HuH-7.5 (cell line): ENCODE measurements around the gene MOK.
A peak's percentile ranks its signal among the peaks of the same experiment; 100 is the strongest.
"Not testable (repeated sequence)": the region's sequence is repeated elsewhere in the genome, so short reads cannot be mapped to it uniquely, and the experiment has no call there.

Experiments used
- DNase-seq: peaks from one replicate; pipeline ENCODE4 v3.0.0; 2011; ENCODE audit warnings: low spot score

Gene MOK

DNA sequence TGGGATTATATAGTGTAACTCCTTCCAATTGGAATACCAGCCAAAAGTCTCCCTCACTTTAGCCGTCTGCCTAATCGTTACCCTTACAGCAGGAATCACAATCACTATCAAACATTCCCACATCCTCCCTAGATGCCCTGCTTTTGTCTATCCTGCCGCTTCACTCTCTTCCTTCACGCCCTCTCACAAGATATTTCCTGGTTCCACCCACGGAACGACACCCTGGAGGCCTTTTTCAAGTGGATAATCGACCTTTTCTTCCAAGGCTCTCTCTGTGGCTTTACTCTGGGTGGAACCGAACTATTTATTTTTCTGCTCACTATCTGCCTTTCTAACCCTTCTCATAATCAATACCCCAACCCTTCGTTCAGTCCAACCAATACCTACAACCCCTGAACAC is 58.9 kb downstream of the MOK start:
- no peak for DNase-seq

DNA sequence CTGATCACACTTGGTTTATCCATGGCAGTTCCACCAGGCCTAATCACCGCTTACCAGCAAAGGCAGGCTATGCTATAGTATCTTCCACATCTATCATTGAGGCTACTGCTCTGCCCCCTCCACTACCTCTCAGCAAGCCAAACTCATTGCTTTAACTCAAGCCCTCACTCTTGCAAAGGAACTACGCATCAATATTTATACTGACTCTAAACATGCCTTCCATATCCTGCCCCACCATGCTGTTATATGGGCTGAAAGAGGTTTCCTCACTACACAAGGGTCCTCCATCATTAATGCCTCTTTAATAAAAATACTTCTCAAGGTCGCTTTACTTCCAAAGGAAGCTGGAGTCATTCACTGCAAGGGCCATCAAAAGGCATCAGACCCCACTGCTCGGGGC is 61.2 kb downstream of the MOK start:
- not testable (repeated sequence) for DNase-seq

DNA sequence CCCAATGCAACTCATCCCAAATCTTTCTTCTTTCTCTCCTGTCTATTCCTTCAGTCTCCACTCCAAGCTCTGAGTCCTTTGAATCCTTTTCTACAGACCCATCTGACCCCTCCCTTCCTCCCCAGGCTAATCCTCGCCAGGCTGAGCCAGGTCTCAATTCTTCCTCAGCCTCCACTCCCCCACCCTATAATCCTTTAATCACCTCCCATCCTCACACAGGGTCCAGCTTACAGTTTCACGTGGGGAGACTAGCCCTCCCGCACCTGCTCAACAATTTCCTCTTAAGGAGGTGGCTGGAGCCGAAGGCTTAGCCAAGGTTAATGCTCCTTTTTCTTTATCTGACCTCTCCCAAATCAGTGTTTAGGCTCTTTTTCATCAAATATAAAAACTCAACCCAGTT is 63.8 kb downstream of the MOK start:
- no peak for DNase-seq

DNA sequence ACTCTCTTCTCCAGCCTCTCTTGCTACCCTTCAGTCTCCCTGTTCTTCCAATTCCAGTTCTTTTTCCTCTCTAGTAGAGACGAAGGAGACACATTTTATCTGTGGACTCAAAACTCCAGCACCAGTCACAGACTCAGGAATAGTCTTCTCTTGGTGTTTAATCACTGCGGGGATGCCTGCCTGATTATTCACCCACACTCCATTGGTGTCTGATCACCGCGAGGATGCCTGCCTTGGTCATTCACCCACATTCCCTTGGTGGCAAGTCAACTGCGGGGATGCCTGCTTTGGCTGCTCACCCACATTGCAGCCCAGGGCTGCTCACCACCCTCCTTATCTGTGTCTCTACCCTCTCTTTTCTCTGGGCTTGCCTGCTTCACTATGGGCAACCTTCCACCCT is 64.5 kb downstream of the MOK start:
- not testable (repeated sequence) for DNase-seq

DNA sequence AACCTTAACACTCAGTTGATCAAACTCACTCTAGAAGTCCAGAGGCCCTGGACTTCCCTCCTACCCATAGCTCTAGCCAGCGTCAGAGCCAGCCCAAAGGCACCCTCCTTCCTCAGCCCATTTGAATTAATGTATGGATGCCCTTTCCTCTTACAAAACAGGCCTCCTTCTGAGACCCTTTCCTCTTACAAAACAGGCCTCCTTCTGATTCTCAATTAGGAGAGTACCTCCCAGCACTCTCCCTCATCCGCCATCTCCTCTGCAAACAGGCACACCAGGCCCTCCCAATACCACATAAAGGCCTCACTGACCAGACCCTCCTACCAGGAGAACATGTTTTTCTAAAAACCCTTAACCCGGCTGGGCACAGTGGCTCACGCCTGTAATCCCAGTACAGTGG is 65.7 kb downstream of the MOK start:
- DNase-seq, result no peak

DNA sequence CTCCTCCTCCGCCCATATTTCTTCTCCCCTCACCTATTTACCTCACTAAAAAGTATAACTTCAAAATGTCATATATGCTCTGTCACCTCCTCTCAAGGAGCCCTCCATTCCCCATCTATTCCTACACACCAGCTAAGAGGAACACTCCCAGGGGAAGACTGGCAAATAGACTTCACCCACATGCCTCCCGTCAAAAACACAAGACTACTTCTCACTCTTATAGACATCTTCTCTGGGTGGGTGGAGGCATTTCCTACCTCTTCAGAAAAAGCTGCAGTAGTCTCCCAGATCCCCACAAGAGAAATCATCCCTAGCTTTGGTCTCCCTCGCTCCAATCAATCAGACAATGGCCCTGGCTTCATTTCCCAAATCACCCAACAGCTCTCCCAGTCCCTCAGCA is 66.2 kb downstream of the MOK start:
- DNase-seq, result no peak

DNA sequence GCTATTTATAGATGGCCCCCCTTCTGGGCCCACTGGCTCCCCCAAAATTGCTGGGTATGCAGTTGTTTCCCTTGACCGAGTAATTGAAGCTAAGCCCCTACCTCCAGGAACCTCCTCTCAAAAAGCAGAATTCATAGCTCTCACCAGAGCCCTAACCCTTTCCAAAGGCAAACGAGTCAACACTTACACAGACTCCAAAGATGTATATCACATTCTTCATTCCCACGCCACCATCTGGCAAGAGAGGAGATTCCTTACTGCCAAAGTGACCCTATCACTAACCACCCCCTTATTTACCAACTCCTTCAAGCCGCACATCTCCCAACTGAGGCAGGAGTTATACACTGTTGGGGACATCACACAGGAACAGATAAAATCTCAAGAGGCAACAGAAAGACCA is 66.8 kb downstream of the MOK start:
- no peak for DNase-seq

DNA sequence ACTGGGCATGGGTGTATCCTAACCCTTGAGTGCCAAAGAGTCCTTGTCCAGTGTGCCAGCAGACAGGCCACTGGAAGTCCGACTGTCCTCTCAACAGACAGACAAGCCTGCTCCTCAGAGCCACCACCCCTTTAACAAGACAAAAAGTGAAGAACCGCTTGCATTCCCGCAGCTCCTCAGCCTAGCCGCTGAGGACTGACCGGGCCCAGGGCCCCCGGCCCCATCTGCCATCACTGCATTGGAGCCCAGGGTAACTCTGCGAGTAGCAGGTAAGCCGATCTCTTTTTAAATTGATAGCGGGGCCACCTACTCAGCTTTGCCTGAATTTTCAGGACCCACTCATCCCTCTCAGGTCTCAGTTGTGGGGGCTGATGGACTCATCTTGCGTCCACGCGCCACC is 68.9 kb downstream of the MOK start:
- no peak for DNase-seq

DNA sequence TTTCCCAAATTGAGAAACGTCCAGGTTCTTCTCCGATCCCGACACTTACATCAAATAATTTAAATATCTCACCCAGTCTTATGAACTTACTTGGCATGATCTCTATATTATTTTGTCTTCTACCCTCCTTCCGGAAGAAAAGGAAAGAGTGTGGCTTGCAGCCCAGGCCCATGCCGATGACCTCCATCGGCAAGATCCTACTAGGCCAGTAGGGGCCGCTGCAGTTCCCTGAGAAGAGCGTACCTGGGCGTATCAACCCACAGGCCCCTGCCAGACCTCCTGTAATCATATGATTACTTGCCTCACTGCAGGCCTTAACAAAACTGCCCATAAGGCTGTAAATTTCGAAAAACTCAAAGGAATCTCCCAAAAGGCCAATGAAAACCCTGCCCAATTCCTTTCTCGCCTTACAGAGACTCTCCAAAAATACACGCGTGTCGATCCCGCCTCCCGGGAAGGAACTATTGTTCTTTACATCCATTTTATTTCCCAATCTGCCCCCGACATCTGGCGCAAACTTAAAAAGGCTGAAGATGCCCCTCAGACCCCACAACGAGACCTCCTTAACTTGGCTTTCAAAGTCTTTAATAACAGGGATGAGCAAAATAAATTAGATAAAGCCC is 69.6 kb downstream of the MOK start:
- DNase-seq, result peak; percentile 93

DNA sequence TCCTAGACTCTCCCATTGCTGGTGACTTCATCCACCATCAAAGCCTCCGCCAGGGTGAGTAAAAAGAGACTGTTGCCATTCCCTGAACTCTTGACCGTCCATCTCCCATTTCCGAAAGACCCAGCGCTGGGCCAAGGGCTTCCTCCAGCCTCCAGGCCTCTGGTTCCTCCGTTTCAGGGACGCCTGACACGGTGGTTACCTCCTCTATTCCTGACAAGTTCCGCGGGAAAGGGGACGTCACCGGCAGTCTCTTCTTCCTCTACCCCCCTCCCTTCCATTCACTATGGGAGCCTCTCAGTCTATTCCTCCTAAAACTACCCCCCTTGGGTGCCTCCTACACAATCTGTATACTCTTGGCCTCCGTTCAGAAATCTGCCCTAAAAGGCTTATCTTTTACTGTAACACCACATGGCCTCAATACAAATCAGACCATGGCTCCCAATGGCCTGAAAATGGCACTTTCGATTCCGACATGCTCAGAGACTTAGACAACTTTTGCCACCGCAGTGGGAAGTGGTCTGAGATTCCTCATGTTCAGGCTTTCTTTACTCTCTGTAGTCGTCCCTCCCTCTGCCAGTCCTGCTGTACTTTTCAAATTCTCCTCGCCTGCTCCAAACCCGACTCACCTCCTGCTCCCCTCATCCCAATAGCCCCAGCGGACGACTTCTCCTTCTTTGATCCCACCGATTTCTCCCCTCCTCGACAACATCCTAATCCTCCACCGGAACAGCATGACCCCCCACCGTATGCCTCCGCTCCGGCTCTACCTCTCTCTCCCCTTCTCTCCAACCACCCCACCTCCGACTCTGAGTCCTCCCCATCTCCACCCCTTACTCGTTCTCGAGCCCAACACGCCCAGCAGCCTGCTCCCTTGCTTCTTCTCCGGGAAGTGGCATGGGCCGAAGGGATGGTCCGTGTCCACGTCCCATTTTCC is 70.4 kb downstream of the MOK start:
- DNase-seq, result no peak

DNA sequence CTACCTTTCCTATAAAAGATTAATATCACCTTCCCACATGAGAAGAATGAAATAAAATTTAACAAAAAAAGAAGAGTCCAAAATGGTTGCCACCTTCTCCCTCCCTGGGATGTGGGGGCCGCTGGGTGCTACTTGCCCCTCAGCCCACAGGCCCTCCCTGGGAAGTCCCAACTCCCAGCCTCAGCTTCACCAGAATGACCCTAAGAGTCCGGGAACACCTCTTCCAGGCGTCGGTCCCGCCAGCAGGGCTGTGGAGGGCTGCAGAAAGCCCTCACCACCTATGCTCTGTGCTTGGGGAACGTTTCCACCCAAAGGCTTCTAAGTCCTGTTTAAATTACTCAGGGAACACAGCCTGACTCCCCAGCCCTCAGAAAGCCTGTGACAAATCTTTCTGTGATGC is 71.9 kb downstream of the MOK start:
- no peak for DNase-seq

DNA sequence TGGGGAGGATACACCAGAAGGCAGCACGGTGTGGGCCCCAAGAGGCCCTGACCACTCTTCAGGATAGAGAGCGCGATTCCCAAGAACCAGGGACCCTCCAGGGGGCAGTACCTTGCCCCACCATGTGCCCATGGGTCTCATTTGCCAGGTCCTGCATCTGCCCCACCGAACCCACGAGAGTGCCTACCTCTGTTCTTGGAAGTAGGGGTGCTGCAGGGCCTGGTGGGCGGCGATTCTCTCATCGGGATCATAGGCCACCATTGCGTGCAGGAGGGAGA is 72.7 kb downstream of the MOK start:
- no peak for DNase-seq

DNA sequence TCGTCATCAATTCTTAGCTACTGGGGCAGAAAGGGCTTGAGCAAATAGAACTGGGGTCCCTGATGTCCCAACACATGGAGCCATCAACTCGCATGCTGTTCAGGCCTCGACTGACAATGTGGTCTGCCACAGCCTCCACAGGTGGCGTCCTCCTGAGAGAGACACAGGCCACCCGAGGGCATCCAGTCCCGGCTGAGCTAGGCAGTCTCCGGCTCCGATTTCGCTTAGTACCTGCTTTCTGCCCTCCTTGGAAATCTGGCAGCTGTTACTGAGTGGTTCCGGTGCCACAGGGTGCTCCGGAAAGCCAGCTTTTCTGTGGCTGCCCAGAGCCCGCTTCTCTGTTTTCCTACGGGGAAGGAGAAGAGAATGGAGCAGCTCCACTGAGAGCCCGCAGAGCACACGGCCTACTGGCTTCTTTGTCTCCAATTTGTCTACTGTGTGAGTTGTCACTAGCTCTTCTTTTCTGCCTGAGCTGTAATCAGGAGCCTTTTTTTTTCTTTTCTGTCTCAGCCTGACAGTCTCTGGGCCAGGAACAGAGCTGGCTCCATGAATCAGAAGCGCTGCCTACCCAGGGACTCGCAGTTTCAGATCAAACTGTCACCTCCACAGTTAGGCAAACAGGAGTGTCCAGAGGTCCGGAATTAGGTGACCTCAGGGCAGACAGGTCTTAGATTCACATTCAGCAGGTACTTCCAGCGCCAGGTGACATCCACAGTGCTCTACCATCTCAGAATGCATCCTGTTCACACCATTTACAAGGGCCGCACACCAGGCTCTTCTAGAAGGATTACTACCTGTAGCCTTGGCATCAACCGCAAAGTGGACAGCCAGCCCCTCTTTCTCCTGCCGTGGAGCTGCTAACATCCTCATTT is 73.3 kb downstream of the MOK start:
- DNase-seq, result no peak

DNA sequence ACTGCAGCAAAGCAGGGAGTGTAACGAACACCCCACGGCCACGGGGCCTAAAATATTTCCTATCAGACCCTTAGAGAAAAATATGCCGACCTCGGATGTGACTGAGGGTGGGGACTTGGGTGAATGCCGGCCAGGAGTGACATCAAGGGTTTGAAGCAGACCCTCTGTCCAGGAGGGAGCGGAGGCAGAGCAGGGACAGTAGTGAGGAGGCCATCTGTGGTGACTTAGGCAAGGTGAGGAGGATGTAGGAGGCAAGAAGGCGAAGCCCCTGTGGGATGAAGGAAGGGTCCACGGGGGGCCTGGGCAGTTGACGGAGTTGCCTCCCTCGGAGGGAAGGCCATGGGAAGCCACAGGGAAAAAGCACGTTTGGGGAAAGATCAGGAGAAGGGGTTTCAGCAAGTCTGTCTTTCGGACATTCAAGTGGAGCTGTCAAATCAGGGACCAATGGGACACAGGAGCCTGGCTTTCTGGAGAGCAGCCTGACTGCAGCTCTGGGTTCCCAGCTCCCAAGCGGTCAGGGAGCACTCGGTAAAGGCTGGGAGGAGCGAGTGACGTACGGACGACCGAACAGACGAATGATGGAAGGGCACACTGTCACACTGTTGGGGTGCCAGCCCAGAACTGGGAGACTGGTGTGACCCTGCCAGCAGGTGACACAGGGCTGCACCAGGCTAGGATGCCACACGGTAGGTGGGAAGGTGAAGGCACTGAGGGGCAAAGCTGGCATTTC is 74.3 kb downstream of the MOK start:
- DNase-seq, result no peak

DNA sequence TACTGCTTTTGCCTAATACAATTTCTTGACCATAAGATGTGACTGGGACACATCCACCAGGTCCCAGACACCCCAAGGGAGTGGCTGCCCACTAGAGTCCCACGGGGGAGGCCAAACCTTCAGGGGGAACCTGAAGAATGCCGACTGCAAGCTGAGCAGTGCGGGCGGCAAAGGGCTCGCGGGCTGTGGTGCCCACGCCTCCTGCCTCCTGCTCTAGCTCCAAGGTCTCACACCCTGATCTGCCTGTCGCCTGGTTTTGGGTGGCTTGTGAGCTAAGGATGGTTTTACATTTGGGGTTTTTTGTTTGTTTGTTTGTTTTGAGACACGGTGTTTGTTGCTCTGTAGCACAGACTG is 75.2 kb downstream of the MOK start:
- DNase-seq, result no peak

DNA sequence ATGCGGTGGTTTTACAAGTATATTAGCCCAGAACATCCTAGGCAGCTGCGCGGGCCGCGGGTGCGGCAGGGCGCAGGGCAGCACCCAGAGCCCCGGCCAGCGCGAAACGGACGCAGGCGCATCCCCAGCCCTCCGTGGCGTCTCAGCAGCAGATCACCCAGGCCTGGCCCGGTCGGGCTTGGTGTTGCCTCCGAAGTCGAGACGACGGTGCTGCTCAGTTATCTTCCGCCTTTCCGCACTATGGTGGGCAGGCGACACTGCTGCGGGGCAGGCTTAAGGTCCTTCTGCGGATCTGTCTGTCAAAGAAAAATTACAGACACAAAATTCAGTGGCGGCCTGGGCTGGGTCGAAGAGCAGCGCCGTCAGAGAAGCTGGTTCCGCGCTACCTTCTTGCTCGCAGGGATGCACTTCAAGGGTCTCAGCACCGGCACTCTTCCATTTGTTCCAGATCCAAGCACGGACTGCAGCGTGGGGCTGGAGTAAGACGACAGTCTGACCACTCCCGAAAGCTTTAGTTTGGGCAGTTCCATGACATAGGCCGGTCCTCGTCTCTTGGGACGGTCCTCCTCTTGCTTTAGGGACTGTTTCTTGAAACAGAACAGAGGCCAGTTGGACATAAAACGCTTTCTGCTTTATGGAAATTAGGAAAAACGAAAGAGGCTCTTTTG is 75.8 kb downstream of the MOK start:
- no peak for DNase-seq

DNA sequence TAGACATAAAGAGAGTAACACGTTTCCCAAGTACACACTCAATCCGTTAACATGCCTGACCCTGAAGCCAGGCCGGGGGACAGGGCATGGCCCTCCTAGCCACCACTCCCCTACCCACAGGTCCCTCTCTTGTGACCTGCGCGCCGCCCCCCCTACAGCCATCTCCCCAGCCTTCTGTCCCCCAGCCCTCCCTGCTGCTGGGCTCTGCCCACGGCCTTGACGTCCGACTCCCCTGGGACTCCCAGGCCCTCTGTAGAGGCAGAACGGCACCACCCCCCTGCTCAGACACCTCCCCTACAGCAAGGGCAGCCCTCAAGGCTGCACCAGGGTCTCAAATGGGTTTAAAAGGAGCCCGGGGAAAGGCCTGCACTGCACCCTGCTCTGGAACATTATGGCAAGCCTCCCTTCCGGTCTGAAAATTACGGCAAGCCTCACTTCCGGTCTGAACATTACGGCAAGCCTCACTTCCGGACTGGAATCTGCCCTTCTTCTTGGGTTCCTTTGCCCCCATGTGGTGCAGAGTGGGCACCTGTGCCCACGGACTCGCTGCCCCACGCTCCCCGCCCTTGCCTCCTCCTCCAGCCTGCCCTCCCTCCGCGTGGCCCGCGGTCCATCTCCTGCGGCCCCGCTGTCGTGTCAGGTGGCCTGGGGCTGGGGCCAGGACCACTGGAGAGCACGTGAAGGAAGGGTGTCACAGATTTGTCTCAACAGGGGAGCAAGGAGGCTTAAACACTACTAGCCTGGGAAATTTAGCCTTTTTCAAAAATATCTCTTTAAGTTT is 77.6 kb downstream of the MOK start:
- no peak for DNase-seq

DNA sequence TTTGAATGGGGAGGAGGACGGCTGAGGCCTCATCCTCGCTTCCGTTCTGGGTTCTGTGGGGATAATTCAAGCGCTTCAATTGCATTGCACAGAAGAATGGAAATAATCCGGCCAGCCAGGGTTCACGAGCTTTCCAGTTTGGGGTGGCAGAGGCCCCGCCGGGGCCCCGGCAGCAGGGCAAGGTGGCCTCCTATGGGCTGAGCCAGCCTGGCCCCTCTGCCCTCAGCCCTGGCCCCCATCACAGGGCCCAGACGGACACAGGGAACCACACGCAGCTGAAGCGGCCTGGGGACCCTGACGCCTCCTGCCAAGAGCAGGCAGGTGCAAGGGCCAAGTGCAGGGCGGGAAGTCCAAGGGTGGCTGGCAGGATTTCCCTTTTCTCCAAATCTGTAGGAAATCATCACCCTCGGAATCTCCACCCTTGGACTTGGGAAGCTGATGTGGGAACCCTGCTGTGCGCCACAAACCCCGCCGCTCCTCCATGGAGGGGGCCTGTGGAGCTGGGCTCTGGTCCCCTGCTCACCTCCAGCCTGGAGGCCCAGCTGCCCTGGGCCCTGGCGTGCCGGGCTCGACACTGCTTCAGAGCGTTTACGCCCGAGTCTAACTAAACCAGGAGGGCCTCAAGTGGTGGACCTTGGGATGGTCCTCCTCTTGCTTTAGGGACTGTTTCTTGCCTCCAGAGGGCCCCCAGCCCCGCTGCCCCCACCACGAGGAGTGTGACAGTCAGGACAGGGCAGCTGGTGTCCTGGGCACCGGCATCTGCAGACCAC is 78.4 kb downstream of the MOK start:
- no peak for DNase-seq

DNA sequence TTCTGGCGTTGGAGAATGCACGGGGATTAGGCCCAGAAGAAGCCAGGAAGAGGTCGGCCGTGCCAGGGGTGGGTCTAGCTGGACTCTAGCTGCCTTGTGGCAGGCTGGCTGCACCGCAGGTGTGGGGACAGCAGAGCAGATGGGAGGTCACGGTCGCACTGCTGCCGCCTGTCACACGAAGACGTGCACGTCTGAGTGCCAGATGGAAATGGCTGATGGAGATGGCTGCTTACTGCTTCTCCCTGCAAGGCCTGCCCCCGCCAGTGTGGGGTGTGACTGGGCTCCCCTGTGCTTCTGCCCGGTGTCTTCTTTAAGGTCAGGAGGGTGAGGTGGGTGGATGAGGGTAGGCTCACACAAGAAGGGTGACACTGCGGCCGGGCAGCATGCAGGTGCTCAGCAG is 79.0 kb downstream of the MOK start:
- DNase-seq, result no peak

DNA sequence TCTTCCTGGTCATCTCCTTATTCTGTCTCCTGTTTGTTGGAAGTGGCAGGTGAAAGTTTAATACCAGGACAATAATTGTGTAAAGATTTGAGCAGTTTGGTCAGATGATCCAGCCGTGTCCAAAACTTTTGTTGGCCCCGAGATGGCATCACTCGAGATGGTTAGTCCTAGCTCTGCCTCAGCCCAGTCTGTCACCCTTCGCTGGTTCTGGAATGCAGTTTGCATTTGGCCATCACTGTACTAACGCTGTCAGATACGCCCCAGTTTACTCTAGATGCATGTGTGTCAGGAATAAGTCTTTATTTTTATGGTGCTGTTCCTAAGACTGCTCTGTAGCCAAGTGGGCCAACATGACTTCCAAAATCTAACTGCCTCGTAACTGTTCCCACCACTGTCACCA is 79.6 kb downstream of the MOK start:
- DNase-seq, result no peak
